ENCODE results near the gene PCYOX1L.

GRCh38 chr5:149416987-149417710, 59.3 kb downstream of the PCYOX1L start:
- TF ChIP-seq, protein P1, sequence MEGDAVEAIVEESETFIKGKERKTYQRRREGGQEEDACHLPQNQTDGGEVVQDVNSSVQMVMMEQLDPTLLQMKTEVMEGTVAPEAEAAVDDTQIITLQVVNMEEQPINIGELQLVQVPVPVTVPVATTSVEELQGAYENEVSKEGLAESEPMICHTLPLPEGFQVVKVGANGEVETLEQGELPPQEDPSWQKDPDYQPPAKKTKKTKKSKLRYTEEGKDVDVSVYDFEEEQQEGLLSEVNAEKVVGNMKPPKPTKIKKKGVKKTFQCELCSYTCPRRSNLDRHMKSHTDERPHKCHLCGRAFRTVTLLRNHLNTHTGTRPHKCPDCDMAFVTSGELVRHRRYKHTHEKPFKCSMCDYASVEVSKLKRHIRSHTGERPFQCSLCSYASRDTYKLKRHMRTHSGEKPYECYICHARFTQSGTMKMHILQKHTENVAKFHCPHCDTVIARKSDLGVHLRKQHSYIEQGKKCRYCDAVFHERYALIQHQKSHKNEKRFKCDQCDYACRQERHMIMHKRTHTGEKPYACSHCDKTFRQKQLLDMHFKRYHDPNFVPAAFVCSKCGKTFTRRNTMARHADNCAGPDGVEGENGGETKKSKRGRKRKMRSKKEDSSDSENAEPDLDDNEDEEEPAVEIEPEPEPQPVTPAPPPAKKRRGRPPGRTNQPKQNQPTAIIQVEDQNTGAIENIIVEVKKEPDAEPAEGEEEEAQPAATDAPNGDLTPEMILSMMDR (IDR thresholded peaks at IDR 0.05; ENCODE audit: low read depth, low read length) = no peak
- no peak for TF ChIP-seq EZH2phosphoT487 (IDR thresholded peaks at IDR 0.05; ENCODE audit: low read depth)
